Adipocyte (in vitro differentiated cells): ENCODE data around the gene CARD18.
"Not testable (repeated sequence)": the region's sequence is repeated elsewhere in the genome, so short reads cannot be mapped to it uniquely, and the experiment has no call there.

Experiments used
- DNase-seq: peaks from one replicate; pipeline ENCODE4 v3.0.0-alpha.2; 2015; ENCODE audit warnings: low read depth
- H3K27me3 ChIP-seq: replicated peaks from 2 replicates; pipeline ENCODE4 v1.7.0; 2013; ENCODE audit warnings: mild to moderate bottlenecking, low read length, moderate library complexity; ENCODE audit not compliant: control insufficient read depth, insufficient read depth
- H3K36me3 ChIP-seq: 2 replicates; pipeline ENCODE4 v1.7.0; 2013; ENCODE audit warnings: low read length, mild to moderate bottlenecking, moderate library complexity; ENCODE audit not compliant: control insufficient read depth, insufficient read depth, severe bottlenecking
- H3K4me1 ChIP-seq: 2 replicates; pipeline ENCODE4 v1.7.0; 2013; ENCODE audit warnings: mild to moderate bottlenecking, low read length, moderate library complexity; ENCODE audit not compliant: control insufficient read depth, insufficient read depth
- H3K4me3 ChIP-seq: 2 replicates; pipeline ENCODE4 v1.7.0; 2013; ENCODE audit warnings: mild to moderate bottlenecking, low read length, moderate library complexity
- H3K9ac ChIP-seq: 2 replicates; pipeline ENCODE4 v1.7.0; 2013; ENCODE audit warnings: mild to moderate bottlenecking, low read length, moderate library complexity
- H3K9me3 ChIP-seq: 2 replicates; pipeline ENCODE4 v1.7.0; 2013; ENCODE audit warnings: mild to moderate bottlenecking, low read length, moderate library complexity; ENCODE audit not compliant: control insufficient read depth

The CARD18 gene

DNA sequence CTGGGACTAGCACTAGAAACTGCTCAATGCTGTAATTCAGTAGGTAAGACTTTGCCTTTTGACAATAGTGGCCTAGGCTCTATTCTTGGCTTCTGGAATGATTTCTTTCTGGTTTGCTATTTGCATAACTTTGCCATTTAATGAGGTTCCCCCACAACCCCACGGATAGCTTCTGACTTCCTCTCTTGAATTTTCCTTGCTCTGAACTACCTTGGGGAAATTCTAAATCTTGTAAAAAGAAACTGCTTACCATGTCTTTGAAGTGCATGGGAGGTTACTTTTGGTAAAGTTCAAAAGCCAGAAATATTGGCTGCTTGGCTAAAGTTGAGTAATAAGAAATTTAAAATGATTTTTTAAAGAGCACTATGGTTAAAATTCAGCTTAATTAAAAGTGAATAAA lies 35.3 kb downstream of the CARD18 start:
- no peak for DNase-seq
- Histone ChIP-seq H3K9me3 (no peaks in the 10 kb centered on the region), H3K4me1 (peaks cover 13% of the 10 kb centered on the region), H3K27me3 (no peaks in the 10 kb centered on the region), H3K9ac (no peak overlapping the region), H3K4me3 (no peak overlapping the region), H3K36me3 (no peaks in the 10 kb centered on the region)

DNA sequence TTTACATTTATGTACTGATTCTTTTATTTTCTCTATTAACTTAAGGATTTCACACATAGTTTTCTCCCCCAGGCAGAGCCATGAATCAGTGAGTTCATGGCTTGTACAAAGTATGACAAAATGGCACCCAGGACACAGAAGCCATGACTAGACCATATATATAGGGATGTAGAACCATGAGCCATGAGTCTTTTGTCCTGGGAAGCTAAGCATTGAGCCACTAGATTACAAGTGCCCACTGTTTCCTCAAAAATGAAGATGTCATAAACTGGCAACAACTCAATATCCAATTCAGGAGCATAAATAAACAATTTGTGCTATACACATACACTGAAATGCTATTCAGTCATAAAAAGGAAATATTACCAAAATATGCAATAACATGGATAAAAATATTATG lies 36.2 kb downstream of the CARD18 start:
- Histone ChIP-seq H3K4me1 (peaks cover 13% of the 10 kb centered on the region), H3K4me3 (no peak overlapping the region), H3K9ac (no peak overlapping the region), H3K36me3 (no peaks in the 10 kb centered on the region), H3K27me3 (no peaks in the 10 kb centered on the region), H3K9me3 (no peaks in the 10 kb centered on the region)
- DNase-seq, result no peak

DNA sequence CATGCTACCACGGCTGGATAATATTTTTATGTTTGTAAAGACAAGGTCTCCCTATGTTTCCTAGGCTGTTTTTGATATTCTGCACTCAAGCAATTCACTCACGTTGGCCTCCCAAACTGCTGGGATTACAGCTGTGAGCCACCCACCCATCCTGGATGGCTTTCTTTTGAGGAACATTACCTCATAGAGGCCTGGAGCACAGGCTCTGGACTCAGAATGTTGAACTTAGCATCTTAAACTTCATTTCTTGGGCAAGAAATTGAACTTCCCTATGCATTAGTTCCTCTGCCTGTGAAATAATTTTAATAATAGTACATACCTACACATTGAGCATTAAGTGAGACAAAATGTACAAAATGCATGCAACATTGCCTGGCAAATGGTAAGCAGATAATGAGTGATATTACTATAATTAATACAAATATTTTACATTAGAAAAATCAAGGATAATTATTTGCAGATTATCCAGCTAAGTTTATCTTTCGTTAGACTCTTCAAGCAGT lies 37.4 kb downstream of the CARD18 start:
- not testable (repeated sequence) for H3K27me3 ChIP-seq, DNase-seq, H3K9me3 ChIP-seq, H3K36me3 ChIP-seq, H3K4me3 ChIP-seq, H3K9ac ChIP-seq
- H3K4me1 ChIP-seq, result peaks cover 13% of the 10 kb centered on the region

DNA sequence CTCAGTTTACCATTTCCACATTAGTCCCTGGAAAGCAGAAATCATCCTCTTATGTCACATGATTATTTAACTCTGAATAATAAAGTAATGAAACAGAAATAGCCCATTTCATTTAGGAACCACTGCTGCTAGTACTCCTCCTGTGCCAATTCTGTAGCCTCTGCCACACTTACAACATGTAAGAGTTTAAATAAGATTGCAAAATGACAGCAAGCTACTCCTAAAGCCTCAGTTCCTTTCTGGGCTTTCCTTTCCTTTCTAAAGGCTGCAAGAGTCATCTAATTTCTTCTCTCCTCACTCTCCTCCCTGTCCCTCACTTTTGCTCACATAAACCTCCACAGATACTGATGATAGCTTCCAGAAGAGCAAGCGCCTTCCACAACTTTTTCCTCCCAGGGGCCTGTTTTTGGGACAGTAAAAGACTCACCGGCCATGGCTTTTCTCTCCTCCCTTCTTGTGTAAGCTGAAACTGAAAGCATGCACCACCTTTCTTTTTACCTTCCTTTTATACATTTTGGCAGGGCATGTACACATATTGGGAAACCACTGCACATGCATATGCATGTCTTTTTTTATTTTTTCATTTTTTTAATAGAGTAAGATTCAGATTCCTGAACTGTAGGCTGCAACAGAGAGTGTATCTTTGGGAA lies 38.5 kb downstream of the CARD18 start:
- peaks cover 13% of the 10 kb centered on the region for H3K4me1 ChIP-seq
- H3K36me3 ChIP-seq, result no peaks in the 10 kb centered on the region
- DNase-seq, result no peak
- no peaks in the 10 kb centered on the region for H3K27me3 ChIP-seq
- H3K9me3 ChIP-seq, result no peaks in the 10 kb centered on the region
- no peak overlapping the region for H3K9ac ChIP-seq
- H3K4me3 ChIP-seq, result no peak overlapping the region

DNA sequence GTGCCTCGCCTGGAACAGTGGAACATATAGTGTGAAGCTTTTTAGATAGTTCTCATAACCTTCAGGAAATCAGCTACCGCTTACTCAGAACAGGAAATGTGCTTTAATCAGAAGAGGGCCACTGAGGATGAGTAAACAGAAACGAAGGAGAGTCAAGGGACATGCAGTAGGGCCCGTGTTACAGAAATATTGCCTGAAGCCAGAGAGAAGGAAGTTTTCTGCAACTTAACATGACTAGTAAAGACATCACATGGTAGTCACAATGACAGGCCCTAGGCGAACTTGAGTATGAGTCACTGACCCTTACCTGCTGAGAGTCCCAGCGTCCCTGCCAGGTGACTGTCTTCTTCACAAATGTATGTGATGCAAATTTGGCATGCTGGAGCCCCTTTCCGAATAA lies 39.4 kb downstream of the CARD18 start:
- H3K9ac ChIP-seq, result no peak overlapping the region
- no peak for DNase-seq
- H3K4me3 ChIP-seq, result no peak overlapping the region
- H3K27me3 ChIP-seq, result no peaks in the 10 kb centered on the region
- H3K4me1 ChIP-seq, result peaks cover 13% of the 10 kb centered on the region
- H3K36me3 ChIP-seq, result no peaks in the 10 kb centered on the region
- H3K9me3 ChIP-seq, result no peaks in the 10 kb centered on the region

DNA sequence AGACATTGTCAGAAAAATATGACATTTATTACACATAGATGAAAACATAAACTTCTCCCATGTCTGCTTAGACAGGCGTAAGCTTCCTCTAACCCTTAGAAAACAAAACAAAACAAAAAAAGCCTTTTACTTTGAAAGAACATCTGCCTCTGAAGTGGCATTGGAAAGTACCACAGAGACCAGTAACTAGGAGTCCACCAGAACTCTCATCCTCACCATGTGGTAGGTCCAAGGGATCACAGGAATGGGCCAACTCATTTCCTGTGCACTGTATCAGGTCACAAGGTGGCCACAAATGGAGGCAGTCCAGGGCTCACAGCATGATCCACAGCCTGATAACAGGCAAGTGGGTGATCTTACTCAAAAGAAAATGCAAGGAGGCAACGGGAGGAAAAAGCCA lies 40.0 kb downstream of the CARD18 start:
- not testable (repeated sequence) for H3K9me3 ChIP-seq, H3K27me3 ChIP-seq, DNase-seq, H3K36me3 ChIP-seq, H3K9ac ChIP-seq, H3K4me3 ChIP-seq
- peaks cover 13% of the 10 kb centered on the region for H3K4me1 ChIP-seq

DNA sequence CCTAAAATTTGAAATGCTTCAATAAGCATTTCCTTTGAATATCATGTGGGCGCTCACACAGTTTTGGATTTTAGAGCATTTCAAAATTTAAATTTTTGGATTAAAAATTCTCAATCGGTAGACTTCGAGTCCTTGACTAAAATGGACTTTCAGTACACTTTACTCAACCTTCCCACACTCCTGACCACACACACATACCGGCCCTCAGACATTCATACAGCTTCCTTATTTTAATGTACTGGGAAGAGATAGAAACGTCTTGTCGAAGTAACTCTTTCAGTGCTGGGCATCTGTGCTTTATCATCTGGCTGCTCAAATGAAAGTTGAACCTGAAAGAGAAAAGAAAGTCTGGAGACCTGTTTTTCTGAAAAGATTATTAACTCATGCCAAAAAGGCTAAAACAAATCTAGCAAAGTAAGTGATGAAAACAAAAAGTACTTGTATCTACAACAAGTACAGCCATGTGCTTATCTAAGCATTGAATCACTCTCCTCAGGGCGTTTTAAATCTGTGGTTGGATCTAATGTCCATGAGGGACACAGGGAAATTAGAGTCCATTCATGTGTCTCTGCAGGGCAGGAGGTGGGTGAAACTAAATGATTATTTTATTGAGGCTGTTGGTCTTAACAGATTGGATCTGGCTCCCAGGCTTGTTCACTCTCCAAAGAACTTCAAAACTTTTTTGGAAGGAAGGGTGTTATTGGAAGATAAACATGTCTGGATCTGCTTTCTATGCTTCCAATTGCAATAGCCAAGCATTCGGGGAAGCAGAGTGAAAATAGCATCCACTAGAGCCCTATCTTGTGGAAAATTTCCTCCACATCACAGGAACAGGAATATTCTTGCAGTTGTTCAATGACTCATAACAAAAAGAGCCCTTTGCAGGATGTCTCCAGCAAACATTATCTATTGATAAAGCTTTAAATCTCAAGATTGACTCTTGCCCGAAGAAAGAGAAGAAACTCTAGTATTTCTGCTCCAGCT lies 47.0 kb downstream of the CARD18 start:
- Histone ChIP-seq H3K9me3 (no peaks in the 10 kb centered on the region), H3K4me1 (no peaks in the 10 kb centered on the region), H3K27me3 (no peaks in the 10 kb centered on the region), H3K36me3 (no peaks in the 10 kb centered on the region), H3K4me3 (no peak overlapping the region), H3K9ac (no peak overlapping the region)
- DNase-seq, result peak; percentile 15
